CD8-positive, alpha-beta memory T cell (primary cell): ENCODE data around the gene SMG9. TPM values are rescaled to one million over a fixed set of nuclear protein-coding genes. Genes with fewer than 3 reads are reported as not detected.
"Not testable (repeated sequence)": the region's sequence is repeated elsewhere in the genome, so short reads cannot be mapped to it uniquely, and the experiment has no call there.

Experiments used
- CTCF ChIA-PET: fragments of 350-600 bp; sonication (Branson Sonifier 250); formaldehyde crosslinking; loops from one replicate; lab custom pipeline; 2021; ENCODE audit warnings: antibody characterized with exemption; lab: Charles Lee
- POLR2A ChIA-PET: fragments of 350-600 bp; sonication (Branson Sonifier 250); formaldehyde crosslinking; loops from one replicate; lab custom pipeline; 2021; ENCODE audit warnings: antibody characterized with exemption; lab: Charles Lee
- DNase-seq, 5 donors: peaks; one replicate each; pipeline versions ENCODE4 v3.0.0 to v3.0.0-alpha.2; 2020 to 2022; ENCODE audit warnings: mixed read lengths in 1 of 5
- H3K27ac ChIP-seq: one replicate; pipeline ENCODE4 v1.7.0; 2013; ENCODE audit warnings: low read depth, mild to moderate bottlenecking, low read length, moderate library complexity
- H3K27me3 ChIP-seq: 2 replicates; pipeline ENCODE4 v1.7.0; 2013; ENCODE audit warnings: low read length, mild to moderate bottlenecking; ENCODE audit not compliant: insufficient read depth, poor library complexity, severe bottlenecking
- H3K36me3 ChIP-seq: 2 replicates; pipeline ENCODE4 v1.7.0; 2013; ENCODE audit warnings: mild to moderate bottlenecking, low read length, moderate library complexity; ENCODE audit not compliant: insufficient read depth
- H3K4me1 ChIP-seq: 2 replicates; pipeline ENCODE4 v1.7.0; 2013; ENCODE audit warnings: mild to moderate bottlenecking, low read length, moderate library complexity; ENCODE audit not compliant: insufficient read depth
- H3K4me3 ChIP-seq: 2 replicates; pipeline ENCODE4 v1.7.0; 2013; ENCODE audit warnings: mild to moderate bottlenecking, low read length
- H3K9me3 ChIP-seq: 2 replicates; pipeline ENCODE4 v1.7.0; 2013; ENCODE audit warnings: mild to moderate bottlenecking, low read length
- H3K27ac Mint-ChIP-seq, 8 donors: one replicate each; pipeline ENCODE4 v1.8.0; 2020 to 2021; ENCODE audit warnings: mixed read lengths in 8 of 8, mild to moderate bottlenecking in 6 of 8, inconsistent platforms in 3 of 8, moderate library complexity in 3 of 8
- H3K27me3 Mint-ChIP-seq, 2 donors: one replicate each; pipeline ENCODE4 v1.8.0; 2020 to 2021; ENCODE audit warnings: mixed read lengths in 2 of 2, mild to moderate bottlenecking in 1 of 2, moderate library complexity in 1 of 2
- H3K36me3 Mint-ChIP-seq, 3 donors: one replicate each; pipeline ENCODE4 v1.8.0; 2020 to 2021; ENCODE audit warnings: mixed read lengths in 3 of 3, inconsistent platforms in 1 of 3, mild to moderate bottlenecking in 1 of 3
- H3K4me1 Mint-ChIP-seq, 3 donors: one replicate each; pipeline ENCODE4 v1.8.0; 2020 to 2021; ENCODE audit warnings: mixed read lengths in 3 of 3, inconsistent platforms in 1 of 3, mild to moderate bottlenecking in 1 of 3
- H3K4me3 Mint-ChIP-seq, 7 donors: one replicate each; pipeline ENCODE4 v1.8.0; 2020 to 2021; ENCODE audit warnings: mixed read lengths in 7 of 7, mild to moderate bottlenecking in 6 of 7, moderate library complexity in 4 of 7, inconsistent platforms in 2 of 7
- H3K9me3 Mint-ChIP-seq, 5 donors: one replicate each; pipeline ENCODE4 v1.8.0; 2020 to 2022; ENCODE audit warnings: mixed read lengths in 5 of 5, mild to moderate bottlenecking in 3 of 5, moderate library complexity in 2 of 5, inconsistent platforms in 1 of 5
- polyA plus RNA-seq: library from polyadenylated mRNA; unstranded; fragments of 300-500 nt; fragmentation: Illumina TruSeq; gene quantifications from one replicate; pipeline ENCODE4 v1.2.3, GENCODE V29; 2021
- total RNA-seq, 2 experiments: library from RNA; stranded (reverse); gene quantifications; one replicate each; pipeline ENCODE4 v1.2.3, GENCODE V29; 2021

Gene SMG9
- total and polyA plus RNA-seq, 3 experiments from 2014 or later = 11.0 to 91.3 (median 85.8) TPM

DNA sequence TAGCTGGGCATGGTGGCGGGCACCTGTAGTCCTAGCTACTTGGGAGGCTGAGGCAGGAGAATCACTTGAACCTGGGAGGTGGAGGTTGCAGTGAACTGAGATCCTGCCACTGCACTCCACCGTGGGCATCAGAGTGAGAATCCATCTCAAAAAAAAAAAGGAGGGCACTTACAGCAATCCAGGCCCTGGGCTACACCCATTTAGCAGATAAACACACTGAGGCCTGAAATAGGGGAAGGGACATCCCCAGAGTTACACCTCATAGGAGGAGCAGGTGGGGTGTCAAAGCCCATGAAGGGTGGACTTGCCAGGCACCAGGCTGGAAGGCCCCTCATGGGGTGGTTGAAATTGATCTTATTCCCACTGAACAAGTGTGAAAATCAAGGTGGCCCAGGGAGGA is 70.9 kb downstream of the SMG9 start:
- H3K4me3 Mint-ChIP-seq = no peak overlapping the region
- CTCF ChIA-PET = no interaction called here
- DNase-seq = no peak

DNA sequence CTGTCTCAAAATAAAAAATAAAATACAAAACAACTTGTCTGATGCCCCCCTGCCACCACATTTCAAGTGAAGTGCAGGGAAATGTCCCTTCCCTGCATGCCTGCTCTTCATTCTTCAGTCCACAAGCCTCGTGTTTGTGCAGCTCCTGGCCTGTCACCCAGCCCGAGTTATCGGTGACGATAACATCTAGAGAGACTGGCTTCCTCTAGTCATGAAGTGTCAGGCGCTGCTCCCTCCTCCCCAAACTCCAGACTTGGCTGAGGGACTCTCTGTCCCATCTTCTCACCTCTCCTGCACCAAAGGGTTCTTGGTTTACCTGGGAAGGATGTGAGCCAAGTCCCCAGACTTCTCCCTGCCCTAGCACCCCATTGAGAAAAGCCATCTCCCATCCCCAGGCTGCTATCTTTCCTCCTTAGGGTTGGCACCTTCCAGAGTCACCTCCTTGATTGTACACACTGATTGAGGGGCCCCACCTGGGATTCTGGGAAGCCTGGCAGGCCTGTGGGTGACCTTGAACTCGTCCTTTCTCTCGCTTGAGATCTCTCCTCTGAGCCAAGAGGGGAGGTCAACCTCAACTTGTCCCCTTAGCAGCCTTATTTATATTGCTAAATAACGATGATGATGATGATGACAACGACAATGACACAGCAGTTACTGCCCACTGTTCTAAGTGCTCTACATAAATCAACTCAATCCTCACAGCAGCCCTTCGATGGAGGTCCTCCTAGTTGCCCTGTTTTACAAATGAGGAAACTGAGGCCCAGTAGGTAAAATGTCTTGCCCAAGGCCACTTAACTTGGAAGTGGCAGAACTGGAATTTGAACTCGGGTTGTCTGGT is 71.7 kb downstream of the SMG9 start:
- no peak overlapping the region for H3K4me3 Mint-ChIP-seq
- CTCF ChIA-PET = no interaction called here
- no peaks in the 10 kb centered on the region for H3K4me1 Mint-ChIP-seq
- DNase-seq = no peak
- peak overlapping the region in 1 of 8 donors; percentile 66 for H3K27ac Mint-ChIP-seq
- no peaks in the 10 kb centered on the region for H3K36me3 ChIP-seq
- no peaks in the 10 kb centered on the region for H3K36me3 Mint-ChIP-seq
- H3K9me3 ChIP-seq = no peaks in the 10 kb centered on the region
- no peaks in the 10 kb centered on the region for H3K27me3 ChIP-seq
- peak overlapping the region; percentile 4 for H3K27ac ChIP-seq
- POLR2A ChIA-PET = interaction anchor here (0.6 kb wide), 1 partner anchor 357 kb away, joined by 3 read pairs; no protein-coding TSS in a partner anchor
- no peaks in the 10 kb centered on the region for H3K27me3 Mint-ChIP-seq
- no peaks in the 10 kb centered on the region for H3K4me1 ChIP-seq
- no peaks in the 10 kb centered on the region for H3K9me3 Mint-ChIP-seq
- no peak overlapping the region for H3K4me3 ChIP-seq

More for the DNA sequence above, 70.9 kb downstream of the SMG9 start:
- Histone ChIP-seq H3K27ac (no peak overlapping the region), H3K9me3 (no peaks in the 10 kb centered on the region), H3K27me3 (no peaks in the 10 kb centered on the region), H3K36me3 (no peaks in the 10 kb centered on the region), H3K4me3 (no peak overlapping the region), H3K4me1 (no peaks in the 10 kb centered on the region)
- H3K9me3 Mint-ChIP-seq = no peaks in the 10 kb centered on the region
- H3K4me1 Mint-ChIP-seq = no peaks in the 10 kb centered on the region
- H3K27ac Mint-ChIP-seq = no peak overlapping the region
- no peaks in the 10 kb centered on the region for H3K36me3 Mint-ChIP-seq
- POLR2A ChIA-PET = no interaction called here
- H3K27me3 Mint-ChIP-seq = no peaks in the 10 kb centered on the region

DNA sequence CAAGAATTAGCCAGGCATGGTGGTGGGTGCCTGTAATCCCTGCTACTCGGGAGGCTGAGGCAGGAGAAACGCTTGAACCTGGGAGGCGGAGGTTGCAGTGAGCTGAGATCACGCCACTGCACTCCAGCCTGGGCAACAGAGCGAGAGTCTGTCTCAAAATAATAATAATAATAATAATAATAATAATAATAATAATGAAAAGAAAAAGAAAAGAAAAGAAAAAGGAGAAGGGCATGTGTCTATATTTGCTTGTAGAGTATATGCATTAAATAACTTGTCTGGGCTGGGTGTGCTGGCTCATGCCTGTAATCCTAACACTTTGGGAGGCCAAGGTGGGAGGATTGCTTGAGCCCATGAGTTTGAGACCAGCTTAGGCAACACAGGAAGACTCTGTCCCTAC is 72.5 kb downstream of the SMG9 start:
- H3K9me3 ChIP-seq, H3K4me1 Mint-ChIP-seq, H3K4me1 ChIP-seq, H3K36me3 ChIP-seq, H3K27me3 ChIP-seq, H3K9me3 Mint-ChIP-seq, H3K27ac ChIP-seq, DNase-seq, H3K27me3 Mint-ChIP-seq, H3K4me3 ChIP-seq, H3K36me3 Mint-ChIP-seq, H3K27ac Mint-ChIP-seq, H3K4me3 Mint-ChIP-seq, CTCF ChIA-PET: not testable (repeated sequence)
- POLR2A ChIA-PET = interaction anchor here (0.6 kb wide), 1 partner anchor 358 kb away, joined by 3 read pairs; no protein-coding TSS in a partner anchor

GRCh38 chr19:43681821-43682220 is 72.9 kb downstream of the SMG9 start:
- H3K27me3 Mint-ChIP-seq = no peaks in the 10 kb centered on the region
- no peaks in the 10 kb centered on the region for H3K36me3 Mint-ChIP-seq
- no peak overlapping the region for H3K4me3 Mint-ChIP-seq
- H3K9me3 Mint-ChIP-seq = no peaks in the 10 kb centered on the region
- Histone ChIP-seq H3K36me3 (no peaks in the 10 kb centered on the region), H3K4me1 (no peaks in the 10 kb centered on the region), H3K9me3 (no peaks in the 10 kb centered on the region), H3K27me3 (no peaks in the 10 kb centered on the region), H3K4me3 (no peak overlapping the region), H3K27ac (no peak overlapping the region)
- CTCF ChIA-PET = no interaction called here
- no peak overlapping the region for H3K27ac Mint-ChIP-seq
- H3K4me1 Mint-ChIP-seq = no peaks in the 10 kb centered on the region
- POLR2A ChIA-PET = no interaction called here
- DNase-seq = no peak

DNA sequence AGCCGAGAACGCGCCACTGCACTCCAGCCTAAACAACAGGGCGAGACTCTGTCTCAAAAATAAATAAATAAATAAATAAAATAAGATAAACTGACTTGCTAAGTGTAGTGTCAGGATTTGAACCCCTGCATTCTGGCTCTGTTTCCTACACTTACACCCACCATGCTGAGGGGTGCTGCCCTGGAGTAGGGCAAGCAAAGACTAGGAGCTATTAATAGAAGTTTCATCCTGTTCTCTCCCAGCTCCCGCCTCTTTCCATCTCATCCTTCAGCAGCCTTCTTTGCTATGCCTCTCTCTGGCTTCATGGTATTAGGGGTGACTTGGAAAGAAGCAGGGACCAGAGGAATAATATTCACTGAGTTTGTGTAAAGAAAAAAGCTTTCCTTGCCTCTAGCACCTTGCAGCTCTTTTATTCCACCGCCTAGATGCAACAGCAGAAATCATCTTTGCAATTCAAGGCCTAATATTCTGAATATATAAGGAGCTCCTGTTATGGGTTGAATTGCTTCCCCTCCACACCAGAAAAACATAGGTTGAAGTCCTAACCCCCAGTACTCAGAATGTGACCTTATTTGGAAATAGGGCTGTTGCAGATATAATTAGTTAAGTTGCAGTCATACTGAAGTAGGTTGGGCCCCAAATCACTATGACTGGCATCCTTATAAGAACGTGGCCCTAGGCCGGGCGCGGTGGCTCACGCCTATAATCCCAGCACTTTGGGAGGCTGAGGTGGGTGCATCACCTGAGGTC is 76.1 kb downstream of the SMG9 start:
- ChIA-PET POLR2A (no interaction called here), CTCF (no interaction called here)
- no peaks in the 10 kb centered on the region for H3K36me3 Mint-ChIP-seq
- H3K9me3 Mint-ChIP-seq = no peaks in the 10 kb centered on the region
- Histone ChIP-seq H3K4me1 (no peaks in the 10 kb centered on the region), H3K4me3 (no peak overlapping the region), H3K36me3 (no peaks in the 10 kb centered on the region), H3K27ac (no peak overlapping the region), H3K27me3 (no peaks in the 10 kb centered on the region), H3K9me3 (no peaks in the 10 kb centered on the region)
- peaks cover 2 to 5% (median 5%) of the 10 kb centered on the region in 3 donors for H3K4me1 Mint-ChIP-seq
- H3K4me3 Mint-ChIP-seq = no peak overlapping the region
- no peak for DNase-seq
- H3K27me3 Mint-ChIP-seq = peaks cover 0 to 1% of the 10 kb centered on the region in 2 donors
- H3K27ac Mint-ChIP-seq = no peak overlapping the region

Other genes starting within 250 kb of the SMG9 start
- gene ETHE1, start 227.8 kb downstream of the SMG9 start, total RNA-seq = 10 to 100 TPM; 34.4 to 42.3 TPM
- 77.0 TPM for gene ETHE1, start 227.8 kb downstream of the SMG9 start, polyA plus RNA-seq
- 1 to 10 TPM; 2.1 to 2.3 TPM for gene ZNF575, start 221.8 kb downstream of the SMG9 start, total RNA-seq
- gene ZNF575, start 221.8 kb downstream of the SMG9 start, polyA plus RNA-seq = 2.6 TPM
- gene XRCC1, start 179.4 kb downstream of the SMG9 start, total RNA-seq = 10 to 100 TPM; 37.0 to 37.2 TPM
- 31.4 TPM for gene XRCC1, start 179.4 kb downstream of the SMG9 start, polyA plus RNA-seq
- 10 to 100 TPM in 1 of 2 experiments, 1 to 10 TPM in 1; 9.9 to 13.8 TPM for gene PINLYP, start 179.2 kb downstream of the SMG9 start, total RNA-seq
- gene PINLYP, start 179.2 kb downstream of the SMG9 start, polyA plus RNA-seq = 1.3 TPM
- gene IRGQ, start 158.8 kb downstream of the SMG9 start, total RNA-seq = 10 to 100 TPM; 25.4 to 30.2 TPM
- 2.2 TPM for gene IRGQ, start 158.8 kb downstream of the SMG9 start, polyA plus RNA-seq
- gene ZNF576, start 158.4 kb downstream of the SMG9 start, total RNA-seq = 10 to 100 TPM; 19.5 to 20.9 TPM
- gene ZNF576, start 158.4 kb downstream of the SMG9 start, polyA plus RNA-seq = 9.3 TPM
- gene SRRM5, start 142.9 kb downstream of the SMG9 start, total RNA-seq = under 1 TPM; 0.24 to 0.58 TPM
- 0.26 TPM for gene SRRM5, start 142.9 kb downstream of the SMG9 start, polyA plus RNA-seq
- gene ZNF428, start 135.3 kb downstream of the SMG9 start, total RNA-seq = 10 to 100 TPM; 23.6 to 23.8 TPM
- gene ZNF428, start 135.3 kb downstream of the SMG9 start, polyA plus RNA-seq = 22.0 TPM
- under 1 TPM; 0.24 to 0.57 TPM for gene CADM4, start 115.1 kb downstream of the SMG9 start, total RNA-seq
- gene CADM4, start 115.1 kb downstream of the SMG9 start, polyA plus RNA-seq = not detected
- 1 to 10 TPM; 2.7 to 5.0 TPM for gene PLAUR, start 84.8 kb downstream of the SMG9 start, total RNA-seq
- gene PLAUR, start 84.8 kb downstream of the SMG9 start, polyA plus RNA-seq = 3.8 TPM
- gene IRGC, start 38.9 kb downstream of the SMG9 start, total RNA-seq = not detected
- not detected for gene IRGC, start 38.9 kb downstream of the SMG9 start, polyA plus RNA-seq
- gene KCNN4, start 26.0 kb upstream of the SMG9 start, total RNA-seq = 10 to 100 TPM; 93.8 to 97.6 TPM
- gene KCNN4, start 26.0 kb upstream of the SMG9 start, polyA plus RNA-seq = 8.3 TPM
- under 1 TPM; 0.68 to 0.80 TPM for gene LYPD5, start 47.5 kb upstream of the SMG9 start, total RNA-seq
- not detected for gene LYPD5, start 47.5 kb upstream of the SMG9 start, polyA plus RNA-seq
- 1 to 10 TPM; 5.8 to 6.3 TPM for gene ZNF283, start 72.4 kb upstream of the SMG9 start, total RNA-seq
- 2.7 TPM for gene ZNF283, start 72.4 kb upstream of the SMG9 start, polyA plus RNA-seq
- 1 to 10 TPM in 1 of 2 experiments, under 1 TPM in 1; 0.83 to 1.4 TPM for gene ZNF404, start 129.0 kb upstream of the SMG9 start, total RNA-seq
- 3.5 TPM for gene ZNF404, start 129.0 kb upstream of the SMG9 start, polyA plus RNA-seq
- gene ZNF45, start 180.3 kb upstream of the SMG9 start, total RNA-seq = 10 to 100 TPM; 10.0 to 11.7 TPM
- 15.0 TPM for gene ZNF45, start 180.3 kb upstream of the SMG9 start, polyA plus RNA-seq
- gene ZNF221, start 196.3 kb upstream of the SMG9 start, total RNA-seq = 1 to 10 TPM; 1.7 to 1.8 TPM
- 3.3 TPM for gene ZNF221, start 196.3 kb upstream of the SMG9 start, polyA plus RNA-seq
- 1 to 10 TPM; 5.0 to 5.4 TPM for gene ZNF155, start 229.2 kb upstream of the SMG9 start, total RNA-seq
- gene ZNF155, start 229.2 kb upstream of the SMG9 start, polyA plus RNA-seq = 5.8 TPM
- gene ZNF230, start 248.0 kb upstream of the SMG9 start, total RNA-seq = 1 to 10 TPM; 3.9 to 4.9 TPM
- 3.4 TPM for gene ZNF230, start 248.0 kb upstream of the SMG9 start, polyA plus RNA-seq